Fibroblast of the aortic adventitia (primary cell): ENCODE measurements around the gene CCDC14. TPM values are rescaled to one million over a fixed set of nuclear protein-coding genes. Genes with fewer than 3 reads are reported as not detected.
"Not testable (repeated sequence)": the region's sequence is repeated elsewhere in the genome, so short reads cannot be mapped to it uniquely, and the experiment has no call there.

ENCODE experiments used
- DNase-seq: peaks from one replicate; pipeline ENCODE4 v3.0.0-alpha.2; 2010; ENCODE audit warnings: low read depth
- H3K4me3 ChIP-seq: 2 replicates; pipeline ENCODE4 v1.5.1; 2011; ENCODE audit warnings: low read depth, mild to moderate bottlenecking, control low read depth, low read length, moderate library complexity
- total RNA-seq: library from RNA; depleted of rRNA; stranded (reverse); fragments of >200 nt; gene quantifications from 2 replicates; pipeline ENCODE4 v1.2.3, GENCODE V29; 2012; ENCODE audit warnings: low replicate concordance
- TF ChIP-seq, protein P1 (sequence below): IDR thresholded peaks from 2 replicates; pipeline ENCODE4 v1.5.1; 2011; ENCODE audit warnings: mild to moderate bottlenecking, low read length, control low read depth, inconsistent platforms; ENCODE audit not compliant: insufficient read depth

CCDC14 gene
- total RNA-seq, 1 donor: 46.0 TPM

DNA sequence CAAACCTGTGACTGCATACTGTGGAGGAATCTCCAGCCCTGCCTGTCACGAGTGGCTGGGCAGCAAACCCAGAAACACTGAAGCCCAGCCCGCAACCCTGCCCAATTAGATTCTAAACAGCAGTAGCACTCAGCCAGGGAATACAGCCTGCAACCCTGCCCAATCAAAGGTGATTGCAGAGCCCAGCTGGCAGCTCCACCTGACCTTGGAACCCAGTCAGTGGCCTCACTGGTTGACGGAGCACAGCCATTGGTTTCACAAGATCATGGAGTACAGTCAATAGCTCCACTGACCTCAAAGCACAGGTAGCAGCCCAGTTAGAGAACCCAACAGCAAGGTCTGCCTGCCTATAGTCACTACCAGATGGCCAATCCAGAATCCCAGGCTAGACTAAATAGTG, 41.7 kb downstream of the CCDC14 start:
- no peak for DNase-seq
- no peak overlapping the region for H3K4me3 ChIP-seq
- TF ChIP-seq, protein P1, sequence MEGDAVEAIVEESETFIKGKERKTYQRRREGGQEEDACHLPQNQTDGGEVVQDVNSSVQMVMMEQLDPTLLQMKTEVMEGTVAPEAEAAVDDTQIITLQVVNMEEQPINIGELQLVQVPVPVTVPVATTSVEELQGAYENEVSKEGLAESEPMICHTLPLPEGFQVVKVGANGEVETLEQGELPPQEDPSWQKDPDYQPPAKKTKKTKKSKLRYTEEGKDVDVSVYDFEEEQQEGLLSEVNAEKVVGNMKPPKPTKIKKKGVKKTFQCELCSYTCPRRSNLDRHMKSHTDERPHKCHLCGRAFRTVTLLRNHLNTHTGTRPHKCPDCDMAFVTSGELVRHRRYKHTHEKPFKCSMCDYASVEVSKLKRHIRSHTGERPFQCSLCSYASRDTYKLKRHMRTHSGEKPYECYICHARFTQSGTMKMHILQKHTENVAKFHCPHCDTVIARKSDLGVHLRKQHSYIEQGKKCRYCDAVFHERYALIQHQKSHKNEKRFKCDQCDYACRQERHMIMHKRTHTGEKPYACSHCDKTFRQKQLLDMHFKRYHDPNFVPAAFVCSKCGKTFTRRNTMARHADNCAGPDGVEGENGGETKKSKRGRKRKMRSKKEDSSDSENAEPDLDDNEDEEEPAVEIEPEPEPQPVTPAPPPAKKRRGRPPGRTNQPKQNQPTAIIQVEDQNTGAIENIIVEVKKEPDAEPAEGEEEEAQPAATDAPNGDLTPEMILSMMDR: no peak

DNA sequence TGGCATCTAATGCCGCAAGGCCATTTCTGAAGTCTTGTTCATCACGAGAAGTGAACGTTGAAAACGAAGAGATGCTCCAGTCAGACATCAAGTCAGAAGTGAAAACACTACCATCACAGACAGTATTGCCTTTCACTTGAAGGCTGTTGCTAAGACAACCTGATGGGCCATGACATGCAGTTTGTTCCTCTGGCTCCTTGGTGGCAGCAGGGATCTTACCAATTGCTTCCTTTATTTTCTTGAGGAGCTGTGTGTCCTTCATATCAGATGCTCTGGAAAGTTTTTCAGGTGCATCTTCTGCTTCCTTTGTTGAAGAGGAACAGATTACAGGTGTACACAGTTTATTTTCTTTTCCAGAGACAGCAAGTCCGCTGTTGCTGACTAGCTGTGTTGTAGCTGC, 46.2 kb downstream of the CCDC14 start:
- DNase-seq: no peak
- TF ChIP-seq, protein P1: no peak
- no peak overlapping the region for H3K4me3 ChIP-seq

DNA sequence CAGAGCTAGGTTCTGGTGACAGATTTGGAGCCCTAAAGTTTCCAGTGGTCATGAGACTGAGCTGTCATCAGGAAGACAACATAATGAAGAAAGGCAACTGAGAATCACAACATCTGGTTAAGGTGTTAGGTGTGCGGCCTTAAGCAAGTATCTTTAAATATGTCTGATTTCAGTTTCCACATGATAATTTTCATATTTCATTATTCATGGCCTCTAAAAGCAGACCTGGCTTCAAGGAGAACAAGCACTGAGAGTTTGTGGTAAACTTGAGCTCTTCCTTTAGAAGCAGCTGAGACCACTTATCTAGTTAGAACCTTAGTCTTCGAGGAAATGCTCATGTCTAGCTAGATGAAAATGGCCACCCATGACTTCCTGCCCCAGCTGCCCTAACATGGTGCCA, 51.2 kb downstream of the CCDC14 start:
- DNase-seq: no peak
- no peak overlapping the region for H3K4me3 ChIP-seq
- TF ChIP-seq, protein P1: no peak

DNA sequence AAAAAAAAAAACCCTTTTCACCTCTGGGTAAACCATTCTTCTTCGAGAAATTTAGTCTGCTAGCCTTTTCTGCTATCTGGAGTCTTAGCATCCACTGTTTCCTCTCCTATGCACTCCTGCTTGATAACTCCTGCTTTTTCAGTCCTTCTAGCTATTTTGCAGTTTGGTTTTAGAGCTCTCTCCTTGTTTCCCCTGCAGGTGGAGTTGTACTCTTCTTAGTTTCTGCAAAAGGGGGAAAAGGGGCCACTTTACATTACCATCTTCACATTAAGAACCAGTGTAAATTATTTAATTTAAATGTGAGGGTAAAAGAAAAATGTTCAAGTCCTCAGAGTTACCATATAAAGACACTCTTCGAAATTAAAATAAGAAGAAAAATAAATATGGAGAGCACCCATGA, 53.3 kb downstream of the CCDC14 start:
- H3K4me3 ChIP-seq: no peak overlapping the region
- TF ChIP-seq, protein P1: no peak
- DNase-seq: no peak

DNA sequence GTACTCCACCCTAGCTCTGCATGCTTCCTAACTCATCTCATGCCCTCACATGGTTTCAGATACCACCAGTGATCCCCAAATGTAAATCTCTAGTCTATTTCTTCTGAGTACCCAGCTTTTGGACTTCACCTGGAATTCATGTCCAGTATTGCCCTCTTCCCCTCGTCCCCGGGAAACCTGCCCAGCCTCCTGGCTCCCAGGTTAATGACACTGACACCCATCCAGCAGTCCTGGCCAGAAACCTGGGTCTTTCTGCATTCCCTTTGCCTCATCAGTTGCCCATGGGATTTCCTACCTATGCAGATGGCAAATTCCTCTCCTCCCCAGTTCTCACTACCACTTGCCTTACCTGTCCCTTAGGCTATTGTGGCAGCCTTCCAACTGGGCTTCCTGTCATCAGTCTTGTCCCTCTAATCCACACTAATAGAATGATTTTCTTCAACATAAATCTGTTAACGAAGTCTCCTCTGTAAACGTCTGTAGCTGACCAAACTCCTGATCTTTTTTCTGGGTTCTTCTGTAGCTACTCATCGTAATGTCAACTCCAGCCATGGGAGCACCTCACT, 61.6 kb downstream of the CCDC14 start:
- no peak for DNase-seq
- no peak overlapping the region for H3K4me3 ChIP-seq
- TF ChIP-seq, protein P1: no peak

DNA sequence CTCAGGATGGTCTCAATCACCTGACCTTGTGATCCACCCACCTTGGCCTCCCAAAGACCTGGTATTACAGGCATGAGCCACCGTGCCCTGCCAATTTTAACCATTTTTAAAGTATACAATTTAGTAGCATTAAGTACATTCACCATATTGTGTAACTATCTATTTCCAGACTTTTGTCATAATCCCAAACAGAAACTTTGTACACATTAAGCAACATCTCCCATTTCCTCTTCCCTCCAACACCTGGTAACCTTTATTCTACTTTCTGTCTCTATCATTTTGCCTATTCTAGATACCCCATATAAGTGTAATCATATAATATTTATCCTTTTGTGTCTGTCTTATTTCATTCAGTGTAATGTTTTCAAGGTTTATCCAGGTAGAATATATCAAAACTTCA, 68.0 kb downstream of the CCDC14 start:
- no peak for DNase-seq
- no peak overlapping the region for H3K4me3 ChIP-seq
- TF ChIP-seq, protein P1: no peak

DNA sequence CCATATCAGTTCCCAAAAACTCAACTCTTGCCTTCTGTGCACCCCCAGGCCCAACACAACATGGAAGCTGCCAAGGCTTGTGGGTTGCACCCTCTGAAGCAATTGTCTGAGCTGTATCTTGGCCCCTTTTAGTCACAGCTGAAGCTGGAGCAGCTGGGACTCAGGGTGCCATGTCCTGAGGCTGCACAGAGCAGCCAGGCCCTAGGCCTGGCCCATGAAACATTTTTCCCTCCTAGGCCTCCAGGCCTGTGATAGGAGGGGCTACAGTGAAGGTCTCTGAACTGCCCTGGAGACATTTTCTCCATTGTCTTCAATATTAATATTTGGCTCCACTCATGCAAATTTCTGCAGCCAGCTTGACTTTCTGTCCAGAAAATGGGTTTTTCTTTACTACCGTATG, 68.8 kb downstream of the CCDC14 start:
- DNase-seq: no peak
- no peak overlapping the region for H3K4me3 ChIP-seq
- TF ChIP-seq, protein P1: no peak

DNA sequence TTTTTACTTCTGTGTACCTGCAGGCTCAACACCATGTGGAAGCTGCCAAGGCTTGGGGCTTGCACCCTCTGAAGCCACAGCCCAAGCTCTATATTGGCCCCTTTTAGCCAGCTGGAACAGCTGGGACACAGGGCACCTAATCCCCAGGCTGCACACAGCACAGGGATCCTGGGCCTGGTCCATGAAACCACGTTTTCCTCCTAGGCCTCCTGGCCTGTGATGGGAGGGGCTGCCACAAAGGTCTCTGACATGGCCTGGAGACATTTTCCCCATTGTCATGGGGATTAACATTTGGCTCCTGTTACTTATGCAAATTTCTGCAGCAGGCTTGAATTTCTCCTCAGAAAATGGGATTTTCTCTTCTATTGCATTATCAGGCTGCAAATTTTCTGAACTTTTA, 70.0 kb downstream of the CCDC14 start:
- DNase-seq, H3K4me3 ChIP-seq: not testable (repeated sequence)

DNA sequence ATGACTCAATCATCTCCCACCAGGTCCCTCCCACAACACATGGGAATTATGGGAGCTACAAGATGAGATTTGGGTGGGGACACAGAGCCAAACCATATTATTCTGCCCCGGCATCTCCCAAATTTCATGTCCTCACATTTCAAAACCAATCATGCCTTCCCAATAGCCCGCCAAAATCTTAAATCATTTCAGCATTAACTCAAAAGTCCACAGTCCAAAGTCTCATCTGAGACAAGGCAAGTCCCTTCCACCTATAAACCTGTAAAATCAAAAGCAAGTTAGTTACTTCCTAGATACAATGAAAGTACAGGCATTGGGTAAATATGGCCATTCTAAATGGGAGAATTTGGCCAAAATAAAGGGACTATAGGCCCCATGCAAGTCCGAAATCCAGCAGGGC, 70.9 kb downstream of the CCDC14 start:
- DNase-seq, H3K4me3 ChIP-seq: not testable (repeated sequence)
